ENCODE results near the gene CRAMP1.

The CRAMP1 gene

DNA sequence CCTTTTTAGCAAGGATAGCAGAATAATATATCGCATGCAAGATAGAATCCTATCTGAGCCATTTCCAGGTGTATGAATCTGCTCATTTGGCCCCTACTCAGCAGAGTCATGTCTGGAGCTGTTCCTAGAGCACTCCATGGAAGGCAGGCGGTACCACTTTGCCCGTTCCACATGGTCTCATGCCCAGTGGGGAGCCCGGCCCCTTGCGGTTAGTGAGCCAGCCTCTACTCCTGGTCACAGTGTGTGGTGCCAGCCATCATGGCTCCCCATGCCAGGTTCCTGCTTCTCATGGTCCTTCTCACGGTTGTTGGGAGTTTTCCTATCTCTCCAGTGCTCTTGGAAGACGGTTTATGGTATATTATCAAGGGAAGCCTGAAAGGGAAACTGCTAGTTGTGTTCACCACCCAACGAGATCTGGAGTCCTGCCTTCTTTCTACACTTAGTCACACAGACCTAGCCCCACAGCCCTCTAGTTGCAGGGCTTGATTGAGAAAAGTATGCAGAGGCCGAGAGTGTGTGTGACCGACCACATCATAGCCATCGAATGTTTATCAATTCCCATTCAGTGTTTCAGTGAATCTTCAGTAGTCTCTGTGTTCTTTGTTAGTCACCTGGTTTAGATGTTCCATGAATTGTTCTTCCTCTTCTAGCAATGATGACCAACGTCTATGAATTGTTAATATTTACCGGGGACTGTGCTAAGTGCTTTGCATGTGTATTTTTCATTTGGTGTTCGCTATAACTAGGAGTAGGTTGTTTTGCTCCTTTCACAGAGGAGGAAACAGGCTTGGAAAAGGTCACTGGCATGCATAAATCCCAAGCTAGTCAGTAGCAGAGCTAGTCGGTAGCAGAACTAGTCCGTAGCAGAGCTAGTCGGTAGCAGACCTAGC is 75.5 kb downstream of the CRAMP1 start:
- no peak for DNase-seq

- DNase-seq: no peak
Measured at GRCh38 chr16:1688807-1689560, 76.8 kb downstream of the CRAMP1 start.

DNA sequence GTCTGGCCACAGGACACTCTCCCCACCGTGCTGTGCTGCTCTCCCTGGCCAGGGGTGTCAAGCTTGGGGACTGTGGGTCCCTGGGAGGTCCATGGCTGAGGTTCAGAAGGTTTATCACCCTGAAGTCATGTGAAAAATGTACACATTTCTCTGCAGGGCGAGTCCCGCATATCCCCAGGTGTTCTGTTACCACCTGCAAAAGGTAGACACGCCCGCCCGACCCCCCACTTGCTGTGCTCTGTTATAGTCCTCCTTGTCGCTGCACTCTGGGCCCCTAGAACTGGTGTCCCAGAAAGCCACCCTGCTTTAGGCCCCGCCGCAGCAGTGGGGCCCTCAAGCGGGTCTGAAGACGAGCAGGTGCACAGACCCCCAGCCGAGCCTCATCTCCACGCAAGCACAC is 77.7 kb downstream of the CRAMP1 start:
- no peak for DNase-seq

DNA sequence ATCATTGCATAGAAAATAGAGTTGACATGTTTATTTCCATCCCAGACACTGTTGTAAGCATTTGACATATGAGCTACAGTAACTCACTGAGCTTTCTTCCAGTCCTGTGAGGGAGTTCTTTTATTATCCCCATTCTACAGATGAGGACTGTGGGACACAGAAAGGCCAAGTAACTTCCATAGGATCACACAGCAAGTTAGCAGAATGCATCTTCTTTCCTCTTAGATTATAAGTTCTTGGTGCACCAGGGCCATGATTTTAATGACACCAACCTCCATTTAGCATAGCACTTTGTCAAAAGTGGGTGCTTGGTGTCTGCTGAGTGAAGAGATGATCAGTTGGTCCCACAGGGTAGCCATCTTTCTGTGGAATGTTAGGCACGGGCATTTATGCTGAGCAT is 78.7 kb downstream of the CRAMP1 start:
- no peak for DNase-seq

DNA sequence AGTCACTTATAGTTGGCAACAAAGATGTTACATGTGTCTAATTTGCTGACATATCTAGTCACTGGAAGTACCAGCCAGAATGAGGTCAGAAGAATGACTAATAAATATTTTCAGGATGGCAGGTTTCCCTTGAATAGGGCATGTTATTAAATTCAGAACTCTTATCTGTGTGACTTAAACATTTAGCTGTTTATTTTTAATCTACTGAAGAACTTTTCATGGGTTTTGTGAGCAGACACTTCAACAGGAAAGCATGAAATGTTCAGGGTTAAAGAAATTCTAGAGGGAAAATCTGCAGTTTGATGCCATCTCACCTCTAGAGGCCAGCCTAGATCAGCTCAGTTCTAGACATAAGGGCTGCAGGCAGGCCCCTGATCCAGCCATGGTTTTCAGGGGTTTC is 79.1 kb downstream of the CRAMP1 start:
- DNase-seq: no peak

- no peak for DNase-seq
Measured at GRCh38 chr16:1691956-1692355, 79.8 kb downstream of the CRAMP1 start.

DNA sequence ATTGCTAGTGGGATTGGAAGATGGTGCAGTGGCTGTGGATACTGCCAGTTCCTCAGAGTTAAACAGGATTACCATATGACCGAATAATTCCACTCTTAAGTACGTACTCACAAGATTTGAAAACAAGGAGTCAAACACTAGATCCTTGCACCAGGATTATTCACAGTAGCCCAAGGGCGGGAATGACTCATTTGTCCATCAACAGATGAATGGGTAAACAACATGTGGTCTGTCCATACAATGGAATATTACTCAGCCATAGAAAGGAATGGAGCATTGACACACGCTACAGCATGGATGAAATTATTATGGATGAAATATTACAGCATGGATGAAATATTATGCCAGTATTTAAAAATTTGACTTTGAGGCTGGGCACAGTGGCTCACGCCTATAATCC is 84.7 kb downstream of the CRAMP1 start:
- DNase-seq: no peak

GRCh38 chr16:1698680-1699079 is 86.5 kb downstream of the CRAMP1 start:
- DNase-seq: no peak

DNA sequence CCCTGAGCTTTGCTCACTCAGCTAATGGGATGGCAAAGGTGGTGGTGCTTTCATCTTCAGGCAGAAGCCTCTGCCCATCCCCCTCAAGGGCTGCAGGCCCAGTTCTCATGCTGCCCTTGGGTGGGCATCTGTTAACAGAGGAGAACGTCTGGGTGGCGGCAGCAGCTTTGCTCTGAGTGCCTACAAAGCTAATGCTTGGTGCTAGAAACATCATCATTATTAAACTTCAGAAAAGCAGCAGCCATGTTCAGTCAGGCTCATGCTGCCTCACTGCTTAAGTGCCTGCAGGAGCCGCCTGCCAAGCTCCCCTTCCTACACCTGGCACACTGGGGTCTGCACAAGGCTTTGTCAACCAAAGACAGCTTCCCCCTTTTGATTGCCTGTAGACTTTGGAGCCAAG is 88.1 kb downstream of the CRAMP1 start:
- DNase-seq: no peak

- no peak for DNase-seq
Measured at GRCh38 chr16:1701216-1701878, 89.2 kb downstream of the CRAMP1 start.

DNA sequence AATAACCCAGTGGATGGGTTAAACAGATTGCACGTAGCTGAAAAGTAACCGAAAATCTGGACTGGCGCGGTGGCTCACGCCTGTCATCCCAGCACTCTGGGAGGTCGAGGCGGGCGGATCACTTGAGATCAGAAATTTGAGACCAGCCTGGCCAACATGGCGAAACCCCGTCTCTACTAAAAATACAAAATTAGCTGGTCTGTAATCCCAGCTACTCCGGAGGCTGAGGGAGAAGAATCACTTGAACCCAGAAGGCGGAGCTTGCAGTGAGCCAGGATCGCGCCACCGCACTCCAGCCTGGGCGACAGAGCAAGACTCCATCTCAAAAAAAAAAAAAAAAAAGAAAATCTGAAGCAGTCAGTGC is 93.1 kb downstream of the CRAMP1 start:
- peak; percentile 44 for DNase-seq

GRCh38 chr16:1705688-1706385 is 93.7 kb downstream of the CRAMP1 start, which contains the start of gene MAPK8IP3:
Gene MAPK8IP3, plus strand, starts transcription at chr16:1706195. Its CDS starts 145 bp downstream, at chr16:1706340.
- DNase-seq: peak; percentile 92 to 96

- DNase-seq: peak; percentile 34 to 37
Measured at GRCh38 chr16:1706386-1707192, 94.4 kb downstream of the CRAMP1 start.

DNA sequence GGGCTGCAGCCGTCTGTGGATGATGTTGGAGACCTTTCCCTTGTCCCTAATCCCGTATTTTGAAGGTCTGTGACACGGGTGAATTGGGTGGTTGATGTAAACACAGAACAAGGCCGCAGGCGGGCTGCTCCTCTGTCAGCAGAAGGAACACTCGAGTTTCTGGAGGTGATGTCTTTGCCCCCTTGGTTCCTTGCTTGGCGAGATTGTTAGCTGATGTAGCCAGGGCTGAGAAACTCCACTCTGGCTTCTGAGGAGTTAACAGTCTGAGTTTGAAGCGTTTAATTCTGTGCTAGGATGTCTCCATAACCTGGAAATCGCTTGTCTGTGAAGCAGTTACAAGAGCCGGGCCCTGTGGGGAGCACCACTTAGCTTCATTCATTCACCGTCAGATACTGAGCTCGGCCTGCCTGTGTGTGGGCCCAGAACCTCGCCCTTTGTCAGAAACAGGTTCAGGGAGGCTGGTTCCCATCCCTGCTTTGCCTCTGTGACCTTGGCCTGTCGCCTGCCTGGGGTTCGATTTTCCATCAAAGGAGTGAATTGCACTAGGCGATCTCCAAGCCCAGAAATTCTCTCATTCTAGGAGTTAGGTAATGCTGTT is 95.1 kb downstream of the CRAMP1 start:
- no peak for DNase-seq

DNA sequence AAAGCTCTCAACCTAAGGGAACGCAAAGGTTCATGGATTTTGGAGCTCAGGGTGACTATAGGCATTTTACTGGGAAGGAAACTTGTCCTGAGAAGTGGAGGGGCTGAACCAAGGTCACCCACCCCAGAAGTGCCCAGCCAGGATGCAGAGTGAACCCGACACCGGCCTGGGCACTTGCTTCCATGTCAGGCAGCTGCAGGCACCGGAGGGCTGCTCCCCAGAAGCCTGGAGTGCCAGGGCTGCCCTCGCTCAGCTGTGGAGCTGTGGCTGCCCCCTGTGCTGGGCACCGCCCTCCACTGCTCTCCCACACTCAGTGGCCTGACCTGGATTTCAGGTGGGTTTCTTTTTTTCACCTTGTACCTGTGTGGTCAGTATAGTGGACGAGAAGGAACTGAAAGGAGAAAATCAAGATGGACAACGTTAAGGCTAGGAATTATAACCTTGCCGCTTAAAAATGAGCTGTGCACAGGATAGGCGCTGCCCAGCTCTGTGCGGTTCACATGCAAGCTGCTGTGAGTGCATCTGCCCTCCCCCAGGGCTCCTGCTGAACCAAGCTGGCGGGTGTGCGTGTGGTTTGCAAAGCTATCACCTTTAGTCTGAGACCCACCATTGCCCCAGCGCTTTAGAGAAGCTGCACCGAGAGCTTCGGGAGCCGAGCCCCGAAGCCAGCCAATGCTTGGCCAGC is 96.1 kb downstream of the CRAMP1 start:
- no peak for DNase-seq

DNA sequence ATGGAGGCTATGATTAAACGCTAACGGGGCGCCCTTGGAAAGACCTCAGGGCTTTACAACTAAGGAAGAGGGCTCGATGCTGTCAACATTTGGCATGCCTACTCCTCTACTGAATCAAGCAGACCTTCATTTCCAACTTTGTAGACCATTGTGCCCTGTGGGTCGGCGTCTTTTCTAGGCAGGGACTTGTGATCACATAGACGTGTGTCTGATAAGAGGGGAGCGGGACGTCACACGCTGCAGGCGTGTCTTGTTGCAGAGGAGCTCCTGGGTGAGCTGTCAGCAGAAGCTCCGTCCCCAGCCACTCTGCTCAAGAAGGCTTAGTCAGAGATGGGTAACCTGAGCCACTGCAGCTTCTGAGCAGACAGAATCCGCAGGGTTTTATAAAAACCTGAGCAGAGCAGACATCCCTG is 96.6 kb downstream of the CRAMP1 start:
- no peak for DNase-seq

GRCh38 chr16:1709356-1709755 is 97.2 kb downstream of the CRAMP1 start:
- no peak for DNase-seq

DNA sequence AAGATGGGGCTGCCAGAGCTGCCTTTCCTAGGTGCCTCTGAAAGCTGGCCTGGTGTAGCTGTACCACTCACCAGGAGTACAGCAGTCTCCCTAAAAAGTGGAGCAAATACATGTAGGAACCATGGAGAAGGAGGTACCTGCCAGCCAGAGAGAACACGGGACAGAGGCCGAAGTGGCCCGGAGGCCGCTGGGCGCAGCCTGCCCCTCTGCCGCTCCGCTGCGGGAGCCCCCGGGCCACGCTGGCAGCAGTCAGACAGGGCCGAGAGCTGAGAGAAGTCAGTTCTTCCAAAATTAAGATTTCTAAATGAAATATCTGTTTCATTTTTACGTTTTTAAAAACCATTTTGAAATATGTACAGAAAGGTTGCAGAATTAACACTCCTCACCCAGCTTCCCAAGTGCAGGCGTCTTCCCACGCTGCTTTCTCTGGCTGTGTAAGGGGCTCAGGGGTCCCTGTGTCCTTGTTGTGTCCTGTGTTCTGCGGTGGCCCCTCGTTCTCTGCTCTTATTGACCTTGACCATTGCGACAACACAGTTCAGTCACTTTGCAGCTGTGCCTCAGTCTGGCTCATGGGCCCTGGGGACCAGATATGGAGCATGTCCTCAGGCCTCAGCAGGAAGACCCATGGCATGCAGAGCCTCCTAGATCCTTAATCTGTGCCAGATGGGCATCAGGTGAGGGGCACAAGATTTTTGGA is 98.8 kb downstream of the CRAMP1 start:
- DNase-seq: no peak

- no peak for DNase-seq
Measured at GRCh38 chr16:1712791-1713261, 100.7 kb downstream of the CRAMP1 start.

GRCh38 chr16:1713331-1713730 is 101.2 kb downstream of the CRAMP1 start:
- no peak for DNase-seq

Data from CD4-positive, alpha-beta T cell treated with Interleukin-1 beta for 1 hour (primary cell).